ENCODE data around the gene ADPRS. TPM values are rescaled to one million over a fixed set of nuclear protein-coding genes. Genes with fewer than 3 reads are reported as not detected.
A peak's percentile ranks its signal among the peaks of the same experiment; 100 is the strongest.

Gene ADPRS
- total and polyA plus RNA-seq, 9 of the 15 experiments (the other 6 are each of a cell fraction or from before 2014, with no cell fraction given): 5.9 to 40.0 (median 27.4) TPM

DNA sequence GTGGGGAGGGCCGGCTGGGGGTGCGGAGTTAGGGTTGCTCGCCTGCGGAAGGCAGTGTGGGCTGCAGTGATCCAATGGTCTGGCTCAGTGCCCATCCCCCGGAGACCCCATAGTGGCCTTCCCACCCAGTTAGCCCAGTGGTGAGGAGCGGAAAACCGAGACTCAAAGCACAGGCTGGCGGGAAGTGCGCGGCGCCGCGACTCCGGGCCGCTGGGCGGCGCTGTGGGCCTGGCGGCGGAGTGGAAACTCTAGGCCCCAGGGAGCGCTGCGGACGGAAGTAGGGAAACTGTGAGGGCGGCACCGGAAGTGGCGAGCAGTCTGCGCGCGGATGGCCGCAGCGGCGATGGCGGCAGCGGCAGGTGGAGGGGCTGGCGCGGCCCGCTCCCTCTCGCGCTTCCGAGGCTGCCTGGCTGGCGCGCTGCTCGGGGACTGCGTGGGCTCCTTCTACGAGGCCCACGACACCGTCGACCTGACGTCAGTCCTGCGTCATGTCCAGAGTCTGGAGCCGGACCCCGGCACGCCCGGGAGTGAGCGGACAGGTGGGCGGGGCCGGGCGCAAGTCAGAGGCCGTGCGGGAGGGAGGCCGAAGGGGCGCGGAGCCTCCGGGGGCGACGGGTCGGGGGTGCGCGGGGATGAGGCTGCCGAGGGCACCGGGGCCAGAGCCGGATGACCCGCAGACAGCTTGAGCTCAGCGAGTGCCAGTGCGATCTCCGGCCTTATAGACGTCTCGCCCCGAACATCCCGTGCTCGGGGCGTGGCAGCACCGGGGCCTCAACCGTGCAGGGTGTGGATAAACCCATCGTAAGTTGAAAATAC, at the start of gene ADPRS (continued):
- peak; percentile 58; the same call in 1 of the 2 replicates for TF ChIP-seq STAT5A (IDR thresholded peaks at IDR 0.05; ENCODE audit: borderline replicate concordance, low read length)
- TF ChIP-seq, protein P1, sequence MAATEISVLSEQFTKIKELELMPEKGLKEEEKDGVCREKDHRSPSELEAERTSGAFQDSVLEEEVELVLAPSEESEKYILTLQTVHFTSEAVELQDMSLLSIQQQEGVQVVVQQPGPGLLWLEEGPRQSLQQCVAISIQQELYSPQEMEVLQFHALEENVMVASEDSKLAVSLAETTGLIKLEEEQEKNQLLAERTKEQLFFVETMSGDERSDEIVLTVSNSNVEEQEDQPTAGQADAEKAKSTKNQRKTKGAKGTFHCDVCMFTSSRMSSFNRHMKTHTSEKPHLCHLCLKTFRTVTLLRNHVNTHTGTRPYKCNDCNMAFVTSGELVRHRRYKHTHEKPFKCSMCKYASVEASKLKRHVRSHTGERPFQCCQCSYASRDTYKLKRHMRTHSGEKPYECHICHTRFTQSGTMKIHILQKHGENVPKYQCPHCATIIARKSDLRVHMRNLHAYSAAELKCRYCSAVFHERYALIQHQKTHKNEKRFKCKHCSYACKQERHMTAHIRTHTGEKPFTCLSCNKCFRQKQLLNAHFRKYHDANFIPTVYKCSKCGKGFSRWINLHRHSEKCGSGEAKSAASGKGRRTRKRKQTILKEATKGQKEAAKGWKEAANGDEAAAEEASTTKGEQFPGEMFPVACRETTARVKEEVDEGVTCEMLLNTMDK (IDR thresholded peaks at IDR 0.05; ENCODE audit: borderline replicate concordance, insufficient read depth, low read depth, low read length, poor library complexity, severe bottlenecking): peak; percentile 99
- TF ChIP-seq PRMT5 (CRISPR knock-in tag; IDR thresholded peaks at IDR 0.05): no peak
- no peak for TF ChIP-seq ZNF507 (tag; conservative IDR thresholded peaks at IDR 0.05)
- no peak for TF ChIP-seq ZNF77 (CRISPR knock-in tag; IDR thresholded peaks at IDR 0.05)
- TF ChIP-seq, protein P2, sequence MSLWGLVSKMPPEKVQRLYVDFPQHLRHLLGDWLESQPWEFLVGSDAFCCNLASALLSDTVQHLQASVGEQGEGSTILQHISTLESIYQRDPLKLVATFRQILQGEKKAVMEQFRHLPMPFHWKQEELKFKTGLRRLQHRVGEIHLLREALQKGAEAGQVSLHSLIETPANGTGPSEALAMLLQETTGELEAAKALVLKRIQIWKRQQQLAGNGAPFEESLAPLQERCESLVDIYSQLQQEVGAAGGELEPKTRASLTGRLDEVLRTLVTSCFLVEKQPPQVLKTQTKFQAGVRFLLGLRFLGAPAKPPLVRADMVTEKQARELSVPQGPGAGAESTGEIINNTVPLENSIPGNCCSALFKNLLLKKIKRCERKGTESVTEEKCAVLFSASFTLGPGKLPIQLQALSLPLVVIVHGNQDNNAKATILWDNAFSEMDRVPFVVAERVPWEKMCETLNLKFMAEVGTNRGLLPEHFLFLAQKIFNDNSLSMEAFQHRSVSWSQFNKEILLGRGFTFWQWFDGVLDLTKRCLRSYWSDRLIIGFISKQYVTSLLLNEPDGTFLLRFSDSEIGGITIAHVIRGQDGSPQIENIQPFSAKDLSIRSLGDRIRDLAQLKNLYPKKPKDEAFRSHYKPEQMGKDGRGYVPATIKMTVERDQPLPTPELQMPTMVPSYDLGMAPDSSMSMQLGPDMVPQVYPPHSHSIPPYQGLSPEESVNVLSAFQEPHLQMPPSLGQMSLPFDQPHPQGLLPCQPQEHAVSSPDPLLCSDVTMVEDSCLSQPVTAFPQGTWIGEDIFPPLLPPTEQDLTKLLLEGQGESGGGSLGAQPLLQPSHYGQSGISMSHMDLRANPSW (CRISPR knock-in tag; IDR thresholded peaks at IDR 0.05): peak; percentile 96
- TF ChIP-seq CAMTA2 (CRISPR knock-in tag; conservative IDR thresholded peaks at IDR 0.05): 0 out of 2 replicates have a peak, but pooled peaks have one; percentile 31
- TF ChIP-seq, protein P3, sequence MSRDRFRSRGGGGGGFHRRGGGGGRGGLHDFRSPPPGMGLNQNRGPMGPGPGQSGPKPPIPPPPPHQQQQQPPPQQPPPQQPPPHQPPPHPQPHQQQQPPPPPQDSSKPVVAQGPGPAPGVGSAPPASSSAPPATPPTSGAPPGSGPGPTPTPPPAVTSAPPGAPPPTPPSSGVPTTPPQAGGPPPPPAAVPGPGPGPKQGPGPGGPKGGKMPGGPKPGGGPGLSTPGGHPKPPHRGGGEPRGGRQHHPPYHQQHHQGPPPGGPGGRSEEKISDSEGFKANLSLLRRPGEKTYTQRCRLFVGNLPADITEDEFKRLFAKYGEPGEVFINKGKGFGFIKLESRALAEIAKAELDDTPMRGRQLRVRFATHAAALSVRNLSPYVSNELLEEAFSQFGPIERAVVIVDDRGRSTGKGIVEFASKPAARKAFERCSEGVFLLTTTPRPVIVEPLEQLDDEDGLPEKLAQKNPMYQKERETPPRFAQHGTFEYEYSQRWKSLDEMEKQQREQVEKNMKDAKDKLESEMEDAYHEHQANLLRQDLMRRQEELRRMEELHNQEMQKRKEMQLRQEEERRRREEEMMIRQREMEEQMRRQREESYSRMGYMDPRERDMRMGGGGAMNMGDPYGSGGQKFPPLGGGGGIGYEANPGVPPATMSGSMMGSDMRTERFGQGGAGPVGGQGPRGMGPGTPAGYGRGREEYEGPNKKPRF (IDR thresholded peaks at IDR 0.05; ENCODE audit: low read depth, low read length): no peak
- no peak for TF ChIP-seq KDM1A (IDR thresholded peaks at IDR 0.05)
- TF ChIP-seq, protein P4, sequence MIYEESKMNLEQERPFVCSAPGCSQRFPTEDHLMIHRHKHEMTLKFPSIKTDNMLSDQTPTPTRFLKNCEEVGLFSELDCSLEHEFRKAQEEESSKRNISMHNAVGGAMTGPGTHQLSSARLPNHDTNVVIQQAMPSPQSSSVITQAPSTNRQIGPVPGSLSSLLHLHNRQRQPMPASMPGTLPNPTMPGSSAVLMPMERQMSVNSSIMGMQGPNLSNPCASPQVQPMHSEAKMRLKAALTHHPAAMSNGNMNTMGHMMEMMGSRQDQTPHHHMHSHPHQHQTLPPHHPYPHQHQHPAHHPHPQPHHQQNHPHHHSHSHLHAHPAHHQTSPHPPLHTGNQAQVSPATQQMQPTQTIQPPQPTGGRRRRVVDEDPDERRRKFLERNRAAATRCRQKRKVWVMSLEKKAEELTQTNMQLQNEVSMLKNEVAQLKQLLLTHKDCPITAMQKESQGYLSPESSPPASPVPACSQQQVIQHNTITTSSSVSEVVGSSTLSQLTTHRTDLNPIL (CRISPR knock-in tag; IDR thresholded peaks at IDR 0.05): no peak
- TF ChIP-seq PHF20 (IDR thresholded peaks at IDR 0.05; ENCODE audit: partially characterized antibody): peak; percentile 99
- TF ChIP-seq ZEB2 (IDR thresholded peaks at IDR 0.05): no peak
- TF ChIP-seq POLR2G (IDR thresholded peaks at IDR 0.05; ENCODE audit: low read depth, low read length): peak; percentile 99
- TF ChIP-seq XRCC4 (IDR thresholded peaks at IDR 0.05; ENCODE audit: extremely low read depth, insufficient read depth, insufficient read length): no peak
- no peak for TF ChIP-seq STAT5B (CRISPR knock-in tag; IDR thresholded peaks at IDR 0.05)
- no peak for TF ChIP-seq ZNF589 (CRISPR knock-in tag; IDR thresholded peaks at IDR 0.05; ENCODE audit: low read depth)
- peak; percentile 48; the same call in 1 of the 2 replicates for TF ChIP-seq ATF1 (CRISPR knock-in tag; IDR thresholded peaks at IDR 0.05)
- peak; percentile 98 for TF ChIP-seq ATF1 (tag; IDR thresholded peaks at IDR 0.05)
- TF ChIP-seq, protein P5, sequence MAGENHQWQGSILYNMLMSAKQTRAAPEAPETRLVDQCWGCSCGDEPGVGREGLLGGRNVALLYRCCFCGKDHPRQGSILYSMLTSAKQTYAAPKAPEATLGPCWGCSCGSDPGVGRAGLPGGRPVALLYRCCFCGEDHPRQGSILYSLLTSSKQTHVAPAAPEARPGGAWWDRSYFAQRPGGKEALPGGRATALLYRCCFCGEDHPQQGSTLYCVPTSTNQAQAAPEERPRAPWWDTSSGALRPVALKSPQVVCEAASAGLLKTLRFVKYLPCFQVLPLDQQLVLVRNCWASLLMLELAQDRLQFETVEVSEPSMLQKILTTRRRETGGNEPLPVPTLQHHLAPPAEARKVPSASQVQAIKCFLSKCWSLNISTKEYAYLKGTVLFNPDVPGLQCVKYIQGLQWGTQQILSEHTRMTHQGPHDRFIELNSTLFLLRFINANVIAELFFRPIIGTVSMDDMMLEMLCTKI (IDR thresholded peaks at IDR 0.05; ENCODE audit: partially characterized antibody): no peak
